AG04449 (cell line): ENCODE measurements around the gene CAPNS1.

Experiments
- CTCF ChIA-PET: fragments of 350-600 bp; formaldehyde crosslinking; extraction: SDS; loops from one replicate; lab custom pipeline; 2021; ENCODE audit warnings: antibody characterized with exemption; lab: Yijun Ruan, JAX
- POLR2A ChIA-PET: fragments of 400-600, 350-600 bp; formaldehyde crosslinking; extraction: SDS; loops from one replicate; lab custom pipeline; 2020; ENCODE audit warnings: antibody characterized with exemption, inconsistent platforms; lab: Yijun Ruan, JAX
- DNase-seq: peaks from one replicate; pipeline ENCODE4 v3.0.0-alpha.2; 2010; ENCODE audit warnings: low read depth, low spot score
- H3K4me3 ChIP-seq: 2 replicates; pipeline ENCODE4 v1.5.1; 2011; ENCODE audit warnings: low read depth, mild to moderate bottlenecking, control low read depth, low read length
- CTCF ChIP-seq: IDR thresholded peaks from one replicate; pipeline ENCODE4 v1.5.1; 2011; ENCODE audit warnings: mild to moderate bottlenecking, moderate library complexity, low read length, control low read depth, inconsistent platforms; ENCODE audit not compliant: insufficient read depth; ENCODE audit errors: missing control alignments

Gene CAPNS1

GRCh38 chr19:36152352-36153091 is 12.7 kb downstream of the CAPNS1 start, which contains the start of gene COX7A1:
Gene COX7A1, minus strand, starts transcription at chr19:36152447. Its CDS starts 40 bp downstream, at chr19:36152407.
- DNase-seq = no peak
- H3K4me3 ChIP-seq = peak within 1 kb of the TSS; percentile 27
- POLR2A ChIA-PET = interaction anchor here (1.1 to 1.7 kb wide), 2 partner anchors 8 to 13 kb away, joined by 4 to 5 read pairs; partner anchors contain the start of gene CAPNS1
- TF ChIP-seq CTCF = no peak
- CTCF ChIA-PET = interaction anchor here (0.8 to 2.1 kb wide), 5 partner anchors 12 to 92 kb away, joined by 3 to 10 read pairs (median 3); no protein-coding TSS in a partner anchor

GRCh38 chr19:36153126-36153525 is 13.3 kb downstream of the CAPNS1 start:
- DNase-seq = no peak
- TF ChIP-seq CTCF = no peak
- ChIA-PET POLR2A (interaction anchor here (1.1 to 1.7 kb wide), 2 partner anchors 9 to 14 kb away, joined by 4 to 5 read pairs; partner anchors contain the start of gene CAPNS1), CTCF (interaction anchor here (0.8 to 2.1 kb wide), 5 partner anchors 12 to 92 kb away, joined by 3 to 10 read pairs (median 3); no protein-coding TSS in a partner anchor)
- no peak overlapping the region for H3K4me3 ChIP-seq

GRCh38 chr19:36160821-36161596 is 21.1 kb downstream of the CAPNS1 start:
- no peak for DNase-seq
- H3K4me3 ChIP-seq = no peak overlapping the region
- CTCF ChIA-PET = interaction anchor here (1.4 kb wide), 1 partner anchor 9 kb away, joined by 4 read pairs; no protein-coding TSS in a partner anchor
- TF ChIP-seq CTCF = no peak
- POLR2A ChIA-PET = no interaction called here

- DNase-seq = no peak
- POLR2A ChIA-PET = no interaction called here
Observed at GRCh38 chr19:36163813-36164212, 23.9 kb downstream of the CAPNS1 start.

GRCh38 chr19:36169084-36169760 is 29.4 kb downstream of the CAPNS1 start:
- no peak for TF ChIP-seq CTCF
- POLR2A ChIA-PET = interaction anchor here (0.8 to 1.2 kb wide), 2 partner anchors 41 kb away, joined by 4 read pairs; no protein-coding TSS in a partner anchor
- no peak for DNase-seq
- CTCF ChIA-PET = interaction anchor here (0.8 to 12.3 kb wide), 18 partner anchors 8 to 222 kb away, joined by 3 to 152 read pairs (median 4); partner anchors contain the start of gene COX7A1
- no peak overlapping the region for H3K4me3 ChIP-seq

More at GRCh38 chr19:36163813-36164212, 23.9 kb downstream of the CAPNS1 start:
- no peak overlapping the region for H3K4me3 ChIP-seq
- CTCF ChIA-PET = interaction anchor here (1.3 to 12.3 kb wide), 3 partner anchors 9 to 37 kb away, joined by 3 to 152 read pairs (median 5); no protein-coding TSS in a partner anchor
- no peak for TF ChIP-seq CTCF
